K562 treated with DMSO at 1 percent for 24 hours (cell line): ENCODE measurements around the gene ZNF598. TPM values are rescaled to one million over a fixed set of nuclear protein-coding genes. Genes with fewer than 3 reads are reported as not detected.

Source experiments
- total RNA-seq: library from RNA; unstranded; fragments of 300-600 nt; gene quantifications from 2 replicates; pipeline ENCODE4 v1.2.3, GENCODE V29; 2022; ENCODE audit warnings: low read depth; ENCODE audit not compliant: insufficient read depth

Gene ZNF598
- 111 and 123 TPM in 2 replicates for total RNA-seq

GRCh38 chr16:2009791-2010510, at the start of gene ZNF598:
ZNF598 (minus strand) TSS chr16:2009821.

GRCh38 chr16:2047330-2048115, 37.9 kb upstream of the ZNF598 start, which contains the start of the genes NTHL1 and TSC2:
NTHL1 (minus strand) TSS chr16:2047834; CDS start chr16:2047823, 11 bp downstream.
TSC2 (plus strand) TSS chr16:2047985; CDS start chr16:2048616, 631 bp downstream.

GRCh38 chr16:2026461-2027023, 16.9 kb upstream of the ZNF598 start, which contains the start of gene NHERF2:
NHERF2 (plus strand) TSS chr16:2026902; CDS start chr16:2027006, 104 bp downstream.

GRCh38 chr16:2019518-2019920, 9.9 kb upstream of the ZNF598 start, which contains the start of gene NPW:
NPW (plus strand) TSS chr16:2019785.

GRCh38 chr16:1989209-1990100, 20.2 kb downstream of the ZNF598 start, which contains the start of gene SYNGR3:
SYNGR3 (plus strand) TSS chr16:1989970; CDS start chr16:1990103, 133 bp downstream.

GRCh38 chr16:1983544-1984346, 25.9 kb downstream of the ZNF598 start, which contains the start of gene GFER:
GFER (plus strand) TSS chr16:1984193; CDS start chr16:1984219, 26 bp downstream.

GRCh38 chr16:1981398-1981836, 28.2 kb downstream of the ZNF598 start, which contains the start of gene NOXO1:
NOXO1 (minus strand) TSS chr16:1981469; CDS start chr16:1981179, 290 bp downstream.

GRCh38 chr16:1971796-1972489, 37.7 kb downstream of the ZNF598 start, which contains the start of gene TBL3:
TBL3 (plus strand) TSS chr16:1972053; CDS start chr16:1972165, 112 bp downstream.

GRCh38 chr16:1966460-1966859, 43.2 kb downstream of the ZNF598 start, which contains the start of gene RNF151:
RNF151 (plus strand) TSS chr16:1966856; CDS start chr16:1966882, 26 bp downstream.

GRCh38 chr16:1964506-1965395, 44.9 kb downstream of the ZNF598 start, which contains the start of gene RPS2:
RPS2 (minus strand) TSS chr16:1964826; CDS start chr16:1964625, 201 bp downstream.

GRCh38 chr16:1959269-1960039, 50.2 kb downstream of the ZNF598 start, which contains the start of gene NDUFB10:
NDUFB10 (plus strand) TSS chr16:1959538; CDS start chr16:1959625, 87 bp downstream.

Other genes with a start within 250 kb of the ZNF598 start
- 80.6 and 94.0 TPM in 2 replicates for gene NME3, start 238.3 kb downstream of the ZNF598 start, total RNA-seq
- 9.7 and 11.0 TPM in 2 replicates for gene EME2, start 237.0 kb downstream of the ZNF598 start, total RNA-seq
- gene MRPS34, start 236.7 kb downstream of the ZNF598 start, total RNA-seq, result 209 and 232 TPM in 2 replicates
- 85.1 and 96.8 TPM in 2 replicates for gene SPSB3, start 227.2 kb downstream of the ZNF598 start, total RNA-seq
- 178 and 198 TPM in 2 replicates for gene NUBP2, start 226.9 kb downstream of the ZNF598 start, total RNA-seq
- 0.36 and 0.50 TPM in 2 replicates for gene IGFALS, start 216.1 kb downstream of the ZNF598 start, total RNA-seq
- gene HAGH, start 183.0 kb downstream of the ZNF598 start, total RNA-seq, result 95.7 and 105 TPM in 2 replicates
- 30.8 and 34.7 TPM in 2 replicates for gene FAHD1, start 182.6 kb downstream of the ZNF598 start, total RNA-seq
- gene MEIOB, start 137.7 kb downstream of the ZNF598 start, total RNA-seq, result 40.7 and 42.1 TPM in 2 replicates
- gene HS3ST6, start 91.4 kb downstream of the ZNF598 start, total RNA-seq, result not detected in 2 replicates
- 194 and 209 TPM in 2 replicates for gene MSRB1, start 66.6 kb downstream of the ZNF598 start, total RNA-seq
- 0.23 and 0.29 TPM in 2 replicates for gene RPL3L, start 55.1 kb downstream of the ZNF598 start, total RNA-seq
- 256 and 274 TPM in 2 replicates for gene NDUFB10, start 50.3 kb downstream of the ZNF598 start, total RNA-seq
- gene RPS2, start 45.0 kb downstream of the ZNF598 start, total RNA-seq, result 6,981 and 7,733 TPM in 2 replicates
- gene RNF151, start 43.0 kb downstream of the ZNF598 start, total RNA-seq, result not detected in 2 replicates
- 59.5 and 67.9 TPM in 2 replicates for gene TBL3, start 37.8 kb downstream of the ZNF598 start, total RNA-seq
- gene NOXO1, start 28.4 kb downstream of the ZNF598 start, total RNA-seq, result not detected in 2 replicates
- 56.1 and 57.0 TPM in 2 replicates for gene GFER, start 25.6 kb downstream of the ZNF598 start, total RNA-seq
- 42.4 and 48.1 TPM in 2 replicates for gene SYNGR3, start 19.9 kb downstream of the ZNF598 start, total RNA-seq
- 3.2 and 4.2 TPM in 2 replicates for gene NPW, start 10.0 kb upstream of the ZNF598 start, total RNA-seq
- 28.4 and 30.8 TPM in 2 replicates for gene NHERF2, start 17.1 kb upstream of the ZNF598 start, total RNA-seq
- 31.0 and 36.5 TPM in 2 replicates for gene NTHL1, start 38.0 kb upstream of the ZNF598 start, total RNA-seq
- gene TSC2, start 38.2 kb upstream of the ZNF598 start, total RNA-seq, result 69.9 and 72.9 TPM in 2 replicates
- 95.2 and 111 TPM in 2 replicates for gene PKD1, start 126.1 kb upstream of the ZNF598 start, total RNA-seq
- 4.4 and 5.8 TPM in 2 replicates for gene RAB26, start 138.8 kb upstream of the ZNF598 start, total RNA-seq
- gene TRAF7, start 146.0 kb upstream of the ZNF598 start, total RNA-seq, result 114 and 120 TPM in 2 replicates
- 2.6 and 3.7 TPM in 2 replicates for gene CASKIN1, start 186.8 kb upstream of the ZNF598 start, total RNA-seq
- gene MLST8, start 195.6 kb upstream of the ZNF598 start, total RNA-seq, result 58.9 and 88.9 TPM in 2 replicates
- gene BRICD5, start 201.0 kb upstream of the ZNF598 start, total RNA-seq, result 12.8 and 15.0 TPM in 2 replicates
- 90.8 and 100 TPM in 2 replicates for gene PGP, start 205.0 kb upstream of the ZNF598 start, total RNA-seq
- gene E4F1, start 213.8 kb upstream of the ZNF598 start, total RNA-seq, result 49.6 and 60.2 TPM in 2 replicates
- gene DNASE1L2, start 226.6 kb upstream of the ZNF598 start, total RNA-seq, result 5.9 and 7.8 TPM in 2 replicates
- gene ECI1, start 241.8 kb upstream of the ZNF598 start, total RNA-seq, result 445 and 473 TPM in 2 replicates